HG03457 (cell line): ENCODE data around the gene OR52N5.

Experiments used
- ATAC-seq: cut with Tn5 transposase; IDR thresholded peaks from one replicate; pipeline ENCODE4 v1.9.1; 2021; ENCODE audit warnings: moderate number of reproducible peaks; ENCODE audit not compliant: unreplicated experiment

Gene OR52N5

GRCh38 chr11:5726351-5726750 lies 56.8 kb downstream of the OR52N5 start:
- ATAC-seq: no peak
